SW 1271 (cell line): ENCODE measurements around the gene SELENOP.
"Not testable (repeated sequence)": the region's sequence is repeated elsewhere in the genome, so short reads cannot be mapped to it uniquely, and the experiment has no call there.

Experiments used
- DNase-seq, 2 experiments: peaks; one replicate each; lab custom pipeline; 2025; lab: John Stamatoyannopoulos, UW

SELENOP gene

DNA sequence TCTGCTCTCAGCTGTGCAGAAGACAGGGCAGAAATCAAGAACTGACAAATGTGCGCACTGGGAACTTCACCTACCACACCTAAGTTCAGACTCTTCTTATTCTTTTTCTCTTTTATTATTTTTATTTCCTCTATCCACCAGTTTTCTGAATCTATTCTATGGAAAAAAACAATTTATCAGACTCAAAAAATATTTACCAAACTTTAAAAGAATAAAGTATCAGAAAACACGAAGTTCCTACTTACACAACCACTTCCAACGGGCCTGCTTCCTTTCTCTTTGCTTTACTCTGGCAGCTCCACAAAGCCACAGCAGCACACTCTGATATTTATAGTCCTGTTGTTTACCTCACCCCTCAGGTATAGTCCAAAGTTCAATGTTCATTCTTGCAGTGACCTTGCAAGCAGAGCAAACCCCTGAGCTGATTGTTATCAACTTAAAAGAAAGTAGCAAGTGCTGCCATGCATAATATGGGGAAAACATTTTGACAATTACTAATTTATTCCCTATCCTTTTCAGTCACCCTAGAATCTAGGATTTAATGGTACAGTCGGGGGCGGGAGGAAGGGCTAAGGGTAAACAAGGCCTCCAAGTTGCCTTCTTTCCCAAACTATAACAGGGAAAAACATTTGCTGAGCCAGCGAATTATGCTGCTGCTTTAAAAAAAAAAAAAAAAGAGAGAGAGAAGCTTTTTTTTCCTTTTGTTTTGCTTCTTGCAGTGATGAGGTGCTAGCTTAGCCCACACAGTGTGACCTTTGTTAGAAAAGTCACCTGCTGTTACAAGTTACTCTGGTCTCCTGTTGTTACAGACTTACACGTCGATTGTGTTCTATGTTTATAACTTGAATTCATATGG lies at the start of gene SELENOP:
SELENOP (minus strand) TSS at position 302 of the 856 bp plus-strand sequence. CDS start 3,539 bp downstream, outside the sequence.
- no peak for DNase-seq

GRCh38 chr5:42858687-42859086 lies 47.0 kb upstream of the SELENOP start:
- DNase-seq = no peak

DNA sequence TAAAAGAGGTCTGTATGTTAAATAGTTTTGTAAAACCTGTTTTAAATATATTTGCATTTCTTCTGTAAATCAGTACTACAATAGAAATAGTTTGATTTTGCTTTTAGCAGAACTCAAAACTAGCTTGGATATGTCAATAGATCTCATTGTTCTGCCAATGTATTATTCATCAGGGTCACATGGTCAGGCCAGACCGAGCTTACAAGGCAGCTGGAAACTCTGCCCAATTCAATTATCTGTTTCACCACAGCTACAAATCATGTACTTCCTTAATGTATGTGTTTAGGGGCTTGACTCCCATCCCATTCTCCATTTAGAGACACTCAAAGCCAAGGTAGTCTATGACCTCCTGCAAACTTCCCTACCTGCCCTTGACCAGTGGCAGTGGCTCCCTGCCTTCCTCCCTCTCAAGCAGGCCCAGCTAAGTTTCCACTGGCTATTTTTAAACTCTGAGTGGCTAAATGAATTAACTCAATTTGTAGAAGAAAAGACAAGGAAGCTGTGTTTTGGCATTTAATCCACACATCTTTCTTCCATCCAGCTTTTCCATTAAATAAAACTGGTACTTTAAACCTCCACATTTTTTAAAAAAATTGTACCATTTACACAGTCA lies 46.4 kb upstream of the SELENOP start:
- no peak for DNase-seq

DNA sequence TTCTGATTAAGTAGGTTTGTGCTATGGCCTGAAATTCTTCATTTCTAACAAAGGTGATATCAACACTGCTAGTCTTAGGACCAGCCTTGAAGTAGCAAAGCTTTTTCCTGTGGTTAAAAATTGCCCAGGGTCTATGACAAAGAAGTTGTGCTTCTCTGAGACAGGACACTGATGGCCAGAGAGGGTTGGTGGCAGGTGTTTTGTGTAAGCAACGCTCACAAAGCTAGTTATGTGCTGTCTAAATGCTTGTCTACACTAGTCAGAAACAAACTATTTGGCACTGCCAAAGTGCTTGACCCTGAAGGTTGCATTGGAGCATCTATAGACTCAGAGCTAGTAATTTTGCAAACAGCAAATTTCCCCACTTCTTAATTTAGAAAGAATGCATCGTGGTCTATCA lies 44.1 kb upstream of the SELENOP start:
- no peak for DNase-seq

- DNase-seq = no peak
Observed at GRCh38 chr5:42855386-42855785, 43.7 kb upstream of the SELENOP start.

DNA sequence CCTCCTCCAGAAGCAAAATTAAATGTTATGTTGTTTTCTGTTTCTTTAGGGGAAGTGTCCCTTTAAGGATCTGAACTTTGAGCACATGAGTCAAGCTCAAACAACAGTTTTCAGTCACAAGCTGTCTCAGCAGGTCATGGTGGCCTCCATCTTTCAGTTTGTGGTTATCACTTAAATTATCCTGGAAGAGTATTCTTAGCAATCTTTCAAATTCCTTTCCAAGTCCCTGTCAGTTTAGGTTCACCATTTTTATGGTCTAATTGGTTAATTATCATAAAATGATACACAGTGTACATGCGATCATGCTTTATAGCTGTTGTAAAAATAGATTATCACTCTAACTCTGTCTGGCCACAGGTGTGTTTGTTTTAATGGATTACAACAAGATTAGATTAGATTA lies 43.1 kb upstream of the SELENOP start:
- no peak for DNase-seq

GRCh38 chr5:42852826-42853225 lies 41.1 kb upstream of the SELENOP start:
- DNase-seq = no peak

DNA sequence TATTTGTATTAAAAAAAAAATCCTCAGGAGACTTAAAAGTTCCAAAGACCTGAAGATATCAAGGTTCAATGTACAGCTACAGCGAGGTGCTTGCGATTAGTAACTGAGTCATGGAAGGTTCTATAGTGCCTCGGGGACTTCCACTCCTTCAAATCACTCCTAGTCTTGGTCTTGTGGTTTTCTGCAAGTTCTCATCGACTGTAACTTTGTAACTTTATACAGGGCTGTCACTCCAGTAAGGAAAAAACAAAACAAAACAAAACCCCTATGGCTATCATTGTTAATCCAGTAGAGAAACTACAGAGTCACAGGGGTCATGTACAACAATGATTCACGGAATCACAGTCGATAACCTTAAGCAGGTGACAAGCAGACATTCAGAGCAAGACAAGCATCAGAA lies 39.8 kb upstream of the SELENOP start:
- no peak for DNase-seq

- no peak for DNase-seq
Observed at GRCh38 chr5:42848545-42848944, 36.9 kb upstream of the SELENOP start.

- DNase-seq = not testable (repeated sequence)
Observed at GRCh38 chr5:42844408-42844807, 32.7 kb upstream of the SELENOP start.

- DNase-seq = no peak
Observed at GRCh38 chr5:42843675-42844292, 32.1 kb upstream of the SELENOP start.

GRCh38 chr5:42842921-42843641 lies 31.4 kb upstream of the SELENOP start:
- no peak for DNase-seq

DNA sequence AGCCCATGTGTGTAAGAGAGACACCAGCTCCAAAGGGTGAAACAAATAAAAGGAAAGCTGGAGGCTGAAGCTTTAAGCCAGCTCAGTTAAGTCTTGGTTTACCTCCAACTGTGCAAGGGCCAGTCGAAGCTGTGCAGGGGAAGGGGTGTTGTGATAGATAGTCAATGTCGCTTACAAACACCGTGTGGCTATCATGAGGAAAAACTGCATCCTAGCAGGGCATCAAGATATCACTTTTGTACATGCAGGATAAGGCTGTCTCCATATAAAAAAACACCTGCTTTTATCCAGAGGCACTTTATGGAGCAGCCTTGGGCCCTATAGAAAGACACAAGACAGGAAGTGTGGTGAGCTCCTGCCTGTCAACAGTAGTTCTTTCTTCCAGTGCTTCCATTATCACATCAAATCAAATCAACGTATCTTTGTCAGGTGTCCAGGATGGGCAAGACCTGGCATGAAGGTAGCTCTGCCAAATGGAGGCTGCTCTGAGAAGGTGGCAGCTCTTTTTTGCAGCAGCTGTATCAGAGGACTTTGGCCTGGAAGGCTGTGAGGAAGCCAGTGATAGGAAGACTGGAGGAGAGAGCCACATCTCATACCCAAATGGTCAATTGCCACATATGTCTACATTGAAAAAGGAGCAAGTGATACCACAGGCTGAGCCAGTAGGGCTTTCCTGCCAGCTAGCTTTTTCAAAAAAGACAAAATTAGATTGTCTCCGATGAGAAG lies 29.3 kb upstream of the SELENOP start:
- no peak for DNase-seq

DNA sequence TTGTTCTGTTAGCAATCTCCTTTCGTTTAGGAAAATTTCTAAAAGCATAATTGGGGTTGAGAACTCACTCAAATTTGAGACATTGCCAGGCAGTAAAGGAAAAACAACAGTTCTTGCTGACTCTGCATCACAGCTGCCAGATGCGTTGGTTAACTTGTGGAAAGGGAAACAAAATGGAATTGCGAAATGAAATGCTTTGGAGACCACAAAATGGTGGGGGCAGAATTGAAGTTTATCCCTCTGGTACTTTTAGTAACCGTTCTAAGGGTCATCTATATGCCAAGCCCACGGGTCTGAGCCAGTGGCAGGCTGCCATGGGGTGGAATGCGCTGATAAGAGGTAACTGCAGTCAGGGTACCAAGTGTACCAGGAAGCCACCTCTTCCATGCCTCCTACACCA lies 28.6 kb upstream of the SELENOP start:
- DNase-seq = no peak

DNA sequence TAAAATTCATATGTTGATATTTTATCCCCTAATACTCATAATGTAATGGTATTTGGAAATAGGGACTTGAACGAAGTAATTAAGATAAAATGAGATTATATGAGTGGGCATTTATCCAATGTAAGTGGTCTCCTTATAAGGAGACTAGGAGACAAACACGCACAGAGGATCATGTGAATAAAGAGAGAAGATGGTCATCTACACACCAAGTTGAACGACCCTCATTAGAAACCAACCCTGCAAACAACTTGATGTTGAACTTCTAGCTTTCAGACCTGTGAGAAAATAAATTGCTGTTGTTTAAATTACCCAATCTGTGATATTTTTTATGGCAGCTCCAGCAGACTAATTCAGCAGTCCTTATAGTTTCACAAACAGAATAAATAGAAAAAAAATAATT lies 27.5 kb upstream of the SELENOP start:
- no peak for DNase-seq

DNA sequence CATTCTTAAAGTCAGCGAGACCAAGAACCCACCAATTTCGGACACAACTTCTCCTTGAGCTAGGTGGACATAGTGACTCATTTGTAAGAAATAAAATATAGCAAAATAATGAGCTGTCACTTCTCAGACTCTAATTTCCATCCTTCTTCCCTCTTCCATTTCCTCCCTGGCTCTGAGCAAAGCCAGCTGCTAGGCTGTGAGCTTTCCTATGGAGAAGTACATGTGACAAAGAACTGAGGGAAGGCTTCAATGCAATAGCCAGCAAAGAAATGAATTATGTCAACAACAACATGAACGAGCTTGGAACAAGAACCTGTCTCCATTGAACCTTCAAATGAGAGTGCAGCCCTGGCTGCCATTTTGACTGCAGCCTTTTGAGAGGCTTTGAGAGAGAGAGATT lies 25.9 kb upstream of the SELENOP start:
- DNase-seq = no peak

DNA sequence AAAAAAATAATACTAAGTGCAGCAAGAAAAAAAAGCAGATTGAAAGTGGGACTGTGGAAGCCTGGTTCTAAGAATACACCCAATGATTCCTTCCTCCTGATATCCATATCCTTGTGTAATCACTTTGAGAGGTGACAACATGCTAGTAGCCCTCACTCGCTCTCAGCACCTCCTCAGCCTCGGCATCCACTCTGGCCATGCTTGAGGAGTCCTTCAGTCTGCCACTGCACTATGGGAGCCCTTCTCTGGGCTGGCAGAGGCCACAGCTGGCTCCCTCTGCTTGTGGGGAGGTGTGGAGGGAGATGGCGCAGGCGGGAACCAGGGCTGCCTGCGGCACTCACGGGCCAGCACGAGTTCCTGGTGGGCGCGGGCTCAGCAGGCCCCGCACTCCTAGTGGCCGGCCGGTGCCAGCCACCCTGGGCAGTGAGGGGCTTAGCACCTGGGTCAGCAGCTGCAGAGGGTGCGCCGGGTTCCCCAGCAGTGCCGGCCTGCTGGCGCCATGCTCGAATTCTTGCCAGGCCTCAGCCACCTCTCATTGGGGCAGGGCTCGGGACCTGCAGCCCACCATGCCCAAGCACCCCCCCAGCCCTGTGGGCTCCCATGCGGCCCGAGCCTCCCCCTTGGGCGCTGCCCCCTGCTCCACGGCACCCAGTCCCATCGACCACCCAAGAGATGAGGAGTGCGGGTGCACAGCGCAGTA lies 24.5 kb upstream of the SELENOP start:
- no peak for DNase-seq

- no peak for DNase-seq
Observed at GRCh38 chr5:42832060-42832459, 20.4 kb upstream of the SELENOP start.

DNA sequence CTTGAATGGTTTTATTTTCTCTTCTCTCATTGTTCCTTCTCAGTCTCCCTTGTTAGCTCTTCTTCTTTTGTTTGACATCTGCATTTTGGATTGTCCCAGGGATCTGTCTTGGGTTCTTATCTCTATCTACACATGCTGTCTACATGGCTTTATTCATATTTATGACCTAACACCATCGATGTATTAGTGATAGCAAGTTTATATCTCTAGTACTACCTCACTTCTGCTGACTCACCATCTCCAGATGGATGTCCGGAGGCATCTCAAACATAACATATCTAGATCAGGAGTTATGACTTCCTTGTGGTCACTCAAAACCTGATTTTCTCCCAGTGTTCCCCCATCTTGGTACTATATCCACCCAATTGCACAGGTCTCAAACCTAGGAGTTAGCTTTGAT lies 19.2 kb upstream of the SELENOP start:
- DNase-seq = no peak

- no peak for DNase-seq
Observed at GRCh38 chr5:42828671-42829070, 17.0 kb upstream of the SELENOP start.
